Measurements from ENCODE around the gene TTC27.

DNA sequence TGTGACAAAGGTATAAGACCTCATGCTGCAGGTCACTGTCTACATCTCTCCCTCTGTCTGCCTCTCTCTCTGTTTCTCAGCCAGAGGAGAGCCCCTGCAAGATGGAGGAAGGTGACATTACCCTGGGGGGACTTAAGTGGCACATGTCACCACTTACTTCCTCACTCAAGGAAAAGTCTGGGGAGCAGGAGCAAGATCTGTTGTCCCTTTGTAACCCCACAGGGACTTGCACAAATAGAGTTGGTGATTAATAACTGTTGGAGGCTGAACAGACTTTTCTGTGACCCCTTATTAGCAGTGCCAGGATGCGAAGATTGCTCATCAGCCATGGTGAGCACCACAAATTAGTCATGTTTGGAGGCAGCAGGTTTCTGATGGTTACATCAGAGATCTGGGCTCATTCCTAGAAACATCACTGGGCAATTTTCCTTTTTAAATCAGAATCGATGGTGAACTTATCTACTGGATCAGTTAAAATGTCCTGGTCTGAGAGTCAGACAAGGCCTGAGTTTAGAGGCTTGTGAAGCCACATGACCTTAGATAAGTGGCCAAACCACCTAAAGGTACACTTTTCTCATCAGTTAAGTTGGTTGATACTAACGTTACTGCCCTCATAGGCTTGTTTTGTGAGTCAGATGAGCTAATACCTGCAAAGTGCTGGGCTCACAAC lies 237.7 kb downstream of the TTC27 start:
- TF ChIP-seq, protein P1, sequence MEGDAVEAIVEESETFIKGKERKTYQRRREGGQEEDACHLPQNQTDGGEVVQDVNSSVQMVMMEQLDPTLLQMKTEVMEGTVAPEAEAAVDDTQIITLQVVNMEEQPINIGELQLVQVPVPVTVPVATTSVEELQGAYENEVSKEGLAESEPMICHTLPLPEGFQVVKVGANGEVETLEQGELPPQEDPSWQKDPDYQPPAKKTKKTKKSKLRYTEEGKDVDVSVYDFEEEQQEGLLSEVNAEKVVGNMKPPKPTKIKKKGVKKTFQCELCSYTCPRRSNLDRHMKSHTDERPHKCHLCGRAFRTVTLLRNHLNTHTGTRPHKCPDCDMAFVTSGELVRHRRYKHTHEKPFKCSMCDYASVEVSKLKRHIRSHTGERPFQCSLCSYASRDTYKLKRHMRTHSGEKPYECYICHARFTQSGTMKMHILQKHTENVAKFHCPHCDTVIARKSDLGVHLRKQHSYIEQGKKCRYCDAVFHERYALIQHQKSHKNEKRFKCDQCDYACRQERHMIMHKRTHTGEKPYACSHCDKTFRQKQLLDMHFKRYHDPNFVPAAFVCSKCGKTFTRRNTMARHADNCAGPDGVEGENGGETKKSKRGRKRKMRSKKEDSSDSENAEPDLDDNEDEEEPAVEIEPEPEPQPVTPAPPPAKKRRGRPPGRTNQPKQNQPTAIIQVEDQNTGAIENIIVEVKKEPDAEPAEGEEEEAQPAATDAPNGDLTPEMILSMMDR (IDR thresholded peaks at IDR 0.05; ENCODE audit: borderline replicate concordance, extremely low read depth, low read length, poor library complexity, severe bottlenecking): no peak
- no peak for TF ChIP-seq EZH2 (IDR thresholded peaks at IDR 0.05; ENCODE audit: borderline replicate concordance, low read depth, low read length, severe bottlenecking)

Measured in DND-41 (cell line).